HCT116 (cell line): ENCODE data around the gene ANTKMT. TPM values are rescaled to one million over a fixed set of nuclear protein-coding genes. Genes with fewer than 3 reads are reported as not detected.

Experiments used
- ATAC-seq: fragments of 200-7000 bp; cut with Tn5 transposase; 2 replicates; pipeline ENCODE4 v1.9.1; 2020; ENCODE audit warnings: mild to moderate bottlenecking, moderate library complexity
- BruUV-seq: library from RNA; stranded (reverse); fragments of 400-500 nt; replicated peaks from 2 replicates; lab custom pipeline; 2021; lab: Mats Ljungman, UMichigan
- CTCF ChIA-PET: fragments of 300-600 bp; sonication (Branson Sonifier 250); formaldehyde crosslinking; loops from one replicate; lab custom pipeline; 2021; ENCODE audit warnings: antibody characterized with exemption; lab: Charles Lee
- POLR2A ChIA-PET: fragments of 300-600, 350-600 bp; sonication (Branson Sonifier 250); formaldehyde crosslinking; loops from one replicate; lab custom pipeline; 2021; ENCODE audit warnings: antibody characterized with exemption; lab: Charles Lee
- RAD21 ChIA-PET, 2 experiments: fragments of 300-600 bp; sonication (Branson Sonifier 250); formaldehyde crosslinking; loops; one replicate each; lab custom pipeline; 2023; ENCODE audit warnings: low total read pairs in 2 of 2; ENCODE audit not compliant: uncharacterized antibody in 2 of 2, unreplicated experiment in 2 of 2, low non-redundant PET in 1 of 2; lab: Charles Lee
- DNase-seq: peaks from one replicate; pipeline ENCODE4 v3.0.0-alpha.2; 2010; ENCODE audit warnings: low read depth, low spot score
- H2AFZ ChIP-seq: fragments of 200-600 bp; shearing (Covaris generic), sonication (generic); 2 replicates; pipeline ENCODE4 v1.6.1; 2017; ENCODE audit warnings: low read depth, mixed run types, mixed read lengths, antibody characterized with exemption, low read length; ENCODE audit not compliant: poor library complexity, severe bottlenecking
- H3K27ac ChIP-seq: 2 replicates; pipeline ENCODE4 v1.5.1; 2012; ENCODE audit warnings: low read depth, low read length
- H3K27me3 ChIP-seq: fragments of 200-600 bp; sonication (generic); 2 replicates; pipeline ENCODE4 v1.6.1; 2016; ENCODE audit warnings: mixed run types, low read length, mixed read lengths; ENCODE audit not compliant: insufficient read depth
- H3K36me3 ChIP-seq, 2 experiments: fragments of 200-500 bp in 1 of 2; fragments of 200-600 bp in 1 of 2; sonication (Bioruptor generic) in 1 of 2; sonication (generic) in 1 of 2; 2 replicates each; pipeline versions ENCODE4 v1.5.1 to v1.6.1; 2014 to 2016; ENCODE audit warnings: low read length in 2 of 2, inconsistent platforms in 1 of 2, mixed read lengths in 1 of 2, mixed run types in 1 of 2; ENCODE audit not compliant: insufficient read depth in 2 of 2, control insufficient read depth in 1 of 2
- H3K4me1 ChIP-seq, 2 experiments: fragments of 200-600 bp in 1 of 2; sonication (generic) in 1 of 2; 2 replicates each; pipeline versions ENCODE4 v1.5.1 to v1.6.1; 2012 to 2017; ENCODE audit warnings: low read length in 2 of 2, inconsistent platforms in 1 of 2, mild to moderate bottlenecking in 1 of 2, mixed read lengths in 1 of 2, mixed run types in 1 of 2, moderate library complexity in 1 of 2; ENCODE audit not compliant: insufficient read depth in 2 of 2, control insufficient read depth in 1 of 2
- H3K4me2 ChIP-seq: fragments of 200-600 bp; sonication (generic); 2 replicates; pipeline ENCODE4 v1.6.1; 2017; ENCODE audit warnings: mixed run types, low read length, mixed read lengths
- H3K4me3 ChIP-seq, 2 experiments: fragments of 200-600 bp in 1 of 2; sonication (generic) in 1 of 2; replicated peaks in 1 of 2; 2 replicates each; pipeline ENCODE4 v1.5.1; 2011 to 2016; ENCODE audit warnings: low read length in 2 of 2, control low read depth in 1 of 2, low read depth in 1 of 2, mild to moderate bottlenecking in 1 of 2, mixed read lengths in 1 of 2, mixed run types in 1 of 2
- H3K79me2 ChIP-seq: fragments of 200-600 bp; sonication (generic); 2 replicates; pipeline ENCODE4 v1.6.1; 2017; ENCODE audit warnings: mild to moderate bottlenecking, mixed run types, low read length, moderate library complexity, mixed read lengths; ENCODE audit not compliant: insufficient read depth
- H3K9ac ChIP-seq: fragments of 200-600 bp; sonication (generic); 2 replicates; pipeline ENCODE4 v1.6.1; 2016; ENCODE audit warnings: low read length, mixed read lengths
- H3K9me2 ChIP-seq: fragments of 200-600 bp; sonication (generic), shearing (Covaris generic); 2 replicates; pipeline ENCODE4 v1.6.1; 2017; ENCODE audit warnings: mixed run types, mild to moderate bottlenecking, moderate library complexity; ENCODE audit not compliant: insufficient read depth
- H3K9me3 ChIP-seq, 2 experiments: fragments of 200-500 bp in 1 of 2; fragments of 200-600 bp in 1 of 2; sonication (Bioruptor generic) in 1 of 2; sonication (generic) in 1 of 2; 2 replicates each; pipeline ENCODE4 v1.6.1; 2014 to 2017; ENCODE audit warnings: low read length in 2 of 2, mixed read lengths in 2 of 2, inconsistent platforms in 1 of 2, low read depth in 1 of 2, mild to moderate bottlenecking in 1 of 2, mixed run types in 1 of 2, moderate library complexity in 1 of 2; ENCODE audit not compliant: control insufficient read depth in 1 of 2, insufficient read depth in 1 of 2
- H4K20me1 ChIP-seq: fragments of 200-600 bp; sonication (generic), shearing (Covaris generic); 2 replicates; pipeline ENCODE4 v1.6.1; 2017; ENCODE audit warnings: mixed run types, mild to moderate bottlenecking, moderate library complexity; ENCODE audit not compliant: insufficient read depth
- ZFX ChIP-seq: fragments of 450-650 bp; IDR thresholded peaks from 2 replicates; pipeline ENCODE4 v1.6.1; 2017
- ZNF274 ChIP-seq: fragments of 200-500 bp; sonication (Bioruptor generic); IDR thresholded peaks from 2 replicates; pipeline ENCODE4 v1.6.1; 2014; ENCODE audit warnings: mild to moderate bottlenecking, low read depth, low read length, inconsistent platforms
- intact Hi-C: fragments of 100-400 bp; cut with micrococcal nuclease; formaldehyde crosslinking; loops from 2 replicates; pipeline ENCODE4 v1.10.0; 2022
- total RNA-seq: library from RNA; stranded (reverse); gene quantifications from one replicate; pipeline ENCODE4 v1.2.1, GENCODE V29; 2021; ENCODE audit not compliant: unreplicated experiment
- TF ChIP-seq, protein P1 (sequence below): IDR thresholded peaks from 2 replicates; pipeline ENCODE4 v1.6.1; 2012

The ANTKMT gene
- total RNA-seq, 1 experiment from 2014 or later, result 65.4 TPM

- no peak overlapping the region for H2AFZ ChIP-seq
- RAD21 ChIA-PET, result no interaction called here
- H3K27ac ChIP-seq, result peak overlapping the region; percentile 95
- H3K9me2 ChIP-seq, result no peaks in the 10 kb centered on the region
- TF ChIP-seq ZNF274, result no peak
- TF ChIP-seq ZFX, result 0 out of 2 replicates have a peak, but pooled peaks have one; percentile 8
- TF ChIP-seq, protein P1, sequence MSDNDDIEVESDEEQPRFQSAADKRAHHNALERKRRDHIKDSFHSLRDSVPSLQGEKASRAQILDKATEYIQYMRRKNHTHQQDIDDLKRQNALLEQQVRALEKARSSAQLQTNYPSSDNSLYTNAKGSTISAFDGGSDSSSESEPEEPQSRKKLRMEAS, result no peak
- TF ChIP-seq, all 23 proteins: peak for 1
- intact Hi-C loops, result loop anchor here (1.0 kb wide), 1 partner anchor 56 kb away; no protein-coding TSS in a partner anchor
- no peaks in the 10 kb centered on the region for H3K27me3 ChIP-seq
- POLR2A ChIA-PET, result interaction anchor here (1.3 to 3.5 kb wide), 3 partner anchors 11 to 32 kb away, joined by 3 to 12 read pairs (median 9); partner anchors contain the start of genes METRN and MSLN
- no peaks in the 10 kb centered on the region for H4K20me1 ChIP-seq
- H3K79me2 ChIP-seq, result peaks cover 19% of the 10 kb centered on the region; the same call in 1 of the 2 replicates
- BruUV-seq, result TSS peak; percentile 50
- H3K4me3 ChIP-seq, result peak overlapping the region; percentile 80 to 89
- peak overlapping the region; percentile 98 for H3K9ac ChIP-seq
- H3K36me3 ChIP-seq, result peaks cover 0 to 3% of the 10 kb centered on the region in 2 experiments; a peak in 2 of 4 replicates
- CTCF ChIA-PET, result interaction anchor here (1.1 to 3.0 kb wide), 4 partner anchors 9 to 20 kb away, joined by 5 to 20 read pairs (median 9); partner anchors contain the start of genes CIAO3 and METRN
- DNase-seq (no peak), ATAC-seq (no peak; the same call in 1 of the 2 replicates)
- peaks cover 5 to 29% of the 10 kb centered on the region in 2 experiments; a peak in 3 of 4 replicates for H3K4me1 ChIP-seq
- peak overlapping the region; percentile 99 for H3K4me2 ChIP-seq
- no peaks in the 10 kb centered on the region for H3K9me3 ChIP-seq
These were observed 8.2 kb downstream of the ANTKMT start for GRCh38 chr16:728890-729744.
